Head of caudate nucleus (tissue), 42 donors: ENCODE results near the gene ALS2CL.

Experiments
- DNase-seq, 42 donors: peaks; one replicate each; pipeline versions ENCODE4 v3.0.0 to v3.0.0-alpha.2; 2020 to 2021; ENCODE audit warnings: mixed read lengths in 7 of 42
- intact Hi-C: fragments of 100-400 bp; cut with DNase I; formaldehyde crosslinking; loops from one replicate; pipeline ENCODE4 v1.15.0; 2022

The ALS2CL gene

GRCh38 chr3:46690798-46691197 is 2.7 kb downstream of the ALS2CL start:
- DNase-seq: no peak
- intact Hi-C loops: no loop called here

DNA sequence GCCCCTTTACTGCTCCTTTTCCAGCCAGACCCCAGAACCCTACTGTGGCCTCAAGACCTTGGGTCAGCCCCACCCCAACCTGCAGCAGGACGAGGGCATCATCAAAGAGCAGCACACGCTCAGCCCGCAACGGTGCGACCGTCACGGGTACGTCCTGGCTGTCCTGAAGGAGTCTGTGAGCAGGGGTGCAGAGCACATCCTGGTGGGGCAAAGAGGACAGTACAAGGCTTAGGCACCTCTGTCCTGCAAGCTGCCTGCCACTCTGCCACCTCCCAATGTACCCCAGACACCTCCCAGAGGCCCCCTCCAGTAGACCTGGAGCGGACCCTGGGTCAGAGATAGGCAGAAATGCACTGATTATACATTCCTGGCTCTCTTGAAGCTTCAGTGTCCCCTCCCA is 8.0 kb downstream of the ALS2CL start:
- DNase-seq: no peak
- intact Hi-C loops: no loop called here

GRCh38 chr3:46684891-46685290 is 8.6 kb downstream of the ALS2CL start:
- DNase-seq: no peak
- intact Hi-C loops: no loop called here

DNA sequence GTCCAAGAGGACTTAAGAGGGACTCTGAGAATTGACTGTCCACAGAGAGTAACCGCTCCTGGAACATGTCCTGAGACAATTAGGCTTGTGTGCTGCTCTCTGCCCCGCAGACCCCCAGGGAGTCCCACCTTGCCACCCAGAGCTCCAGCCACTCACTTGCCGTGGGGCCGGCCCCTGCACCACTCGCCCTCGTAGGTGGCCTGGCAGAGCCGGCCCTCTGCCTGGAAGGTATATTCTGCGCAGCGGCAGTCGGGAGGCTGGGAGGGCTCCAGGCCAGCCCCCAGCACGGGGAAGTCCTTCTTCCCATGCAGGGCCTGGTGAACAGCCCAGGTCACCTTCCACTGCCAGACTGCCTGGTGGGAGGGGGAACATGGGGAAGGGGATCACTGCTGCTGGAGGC is 10.5 kb downstream of the ALS2CL start:
- no peak for DNase-seq

GRCh38 chr3:46681856-46682540 is 11.5 kb downstream of the ALS2CL start:
- intact Hi-C loops: no loop called here
- no peak for DNase-seq

More for the DNA sequence above, 10.5 kb downstream of the ALS2CL start:
- intact Hi-C loops: no loop called here

GRCh38 chr3:46681387-46681786 is 12.1 kb downstream of the ALS2CL start:
- no peak for DNase-seq
- intact Hi-C loops: no loop called here

GRCh38 chr3:46680298-46680826 is 13.1 kb downstream of the ALS2CL start:
- DNase-seq: no peak
- intact Hi-C loops: no loop called here

DNA sequence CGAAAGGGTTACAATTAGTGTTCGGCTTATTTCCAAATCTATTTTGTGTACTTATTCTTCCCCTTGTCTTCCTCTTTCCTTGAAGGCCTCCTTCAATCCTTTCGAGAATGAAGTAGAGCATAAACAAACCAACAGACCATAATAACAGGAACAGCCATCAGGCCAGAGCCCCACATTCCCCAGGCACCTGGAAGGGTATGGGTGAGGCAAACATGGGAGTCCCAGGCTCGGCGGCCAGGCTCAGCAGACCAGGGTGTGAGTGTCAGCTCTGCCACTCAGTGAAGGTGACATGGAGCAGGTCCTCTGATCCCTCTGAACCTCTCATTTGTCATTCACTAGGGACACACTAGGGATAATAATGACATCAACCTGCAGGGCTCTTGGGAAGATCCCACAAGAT is 13.8 kb downstream of the ALS2CL start:
- intact Hi-C loops: no loop called here
- no peak for DNase-seq

DNA sequence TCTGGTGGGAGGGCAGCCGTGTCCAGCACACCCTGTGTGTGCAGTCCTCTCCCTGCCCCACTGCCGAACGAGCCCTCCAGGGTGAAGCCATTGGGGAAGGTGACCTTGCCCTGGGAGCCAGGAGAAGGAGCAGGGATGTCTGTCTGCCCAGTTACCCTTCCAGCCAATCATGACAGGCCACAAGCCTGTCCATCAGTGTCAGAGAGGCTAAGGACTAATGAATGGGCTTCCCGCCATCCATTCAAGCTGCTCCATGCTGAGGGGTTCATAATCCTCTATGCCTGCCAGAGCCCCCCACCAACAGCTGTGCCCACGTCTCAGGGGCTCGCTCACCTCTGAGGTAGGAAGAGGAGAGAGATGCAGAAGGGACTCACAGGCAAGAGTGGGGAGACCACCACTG is 15.2 kb downstream of the ALS2CL start:
- intact Hi-C loops: no loop called here
- DNase-seq: no peak

- DNase-seq: no peak
- intact Hi-C loops: no loop called here
These were observed 16.1 kb downstream of the ALS2CL start for GRCh38 chr3:46677411-46677726.

DNA sequence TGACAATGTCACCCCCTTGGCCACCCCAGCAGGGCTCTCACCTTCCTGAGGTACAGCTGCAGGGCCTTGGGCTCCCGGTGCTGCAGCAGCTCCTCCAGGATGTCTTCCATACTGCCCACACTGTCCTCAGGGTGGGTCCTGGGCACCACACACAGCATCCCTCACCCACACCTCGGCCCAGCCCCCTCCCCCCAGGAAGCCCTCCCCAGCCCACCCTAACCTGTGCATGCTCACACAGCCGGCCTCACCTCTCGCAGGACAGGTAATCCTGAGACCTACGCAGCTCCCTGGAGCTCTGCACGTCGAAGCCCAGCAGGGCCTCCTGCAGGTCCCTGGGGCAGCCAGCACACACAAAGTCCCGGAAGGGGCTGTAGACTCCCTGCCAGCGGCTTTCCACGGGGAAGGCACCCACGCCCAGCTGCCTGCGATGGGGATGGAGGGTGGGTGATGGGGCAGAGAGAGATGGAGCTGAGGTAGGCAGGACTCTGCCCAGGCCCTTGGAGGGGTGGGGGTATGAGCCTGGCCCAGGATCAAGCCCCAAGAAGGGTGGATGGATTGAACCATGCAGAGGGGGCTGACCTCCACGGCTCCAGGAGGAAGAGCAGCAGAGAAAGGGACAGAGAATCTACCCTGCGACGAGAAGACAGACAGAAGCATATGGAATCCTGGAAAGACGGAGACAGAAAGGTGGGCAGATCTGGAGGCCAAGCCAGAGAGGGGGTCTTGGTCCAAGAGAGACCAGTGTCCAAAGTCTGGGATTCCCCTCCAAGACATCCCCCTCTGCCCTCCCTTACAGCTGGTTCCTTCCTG is 16.7 kb downstream of the ALS2CL start:
- DNase-seq: no peak
- intact Hi-C loops: no loop called here

- intact Hi-C loops: no loop called here
- DNase-seq: peak in 18 of 42 donors; percentile 26 to 65 (median 45)
These were observed 17.5 kb downstream of the ALS2CL start for GRCh38 chr3:46675843-46676567.

- intact Hi-C loops: no loop called here
- peak in 1 of 42 donors; percentile 4 for DNase-seq
These were observed 18.1 kb downstream of the ALS2CL start for GRCh38 chr3:46675426-46675825.

DNA sequence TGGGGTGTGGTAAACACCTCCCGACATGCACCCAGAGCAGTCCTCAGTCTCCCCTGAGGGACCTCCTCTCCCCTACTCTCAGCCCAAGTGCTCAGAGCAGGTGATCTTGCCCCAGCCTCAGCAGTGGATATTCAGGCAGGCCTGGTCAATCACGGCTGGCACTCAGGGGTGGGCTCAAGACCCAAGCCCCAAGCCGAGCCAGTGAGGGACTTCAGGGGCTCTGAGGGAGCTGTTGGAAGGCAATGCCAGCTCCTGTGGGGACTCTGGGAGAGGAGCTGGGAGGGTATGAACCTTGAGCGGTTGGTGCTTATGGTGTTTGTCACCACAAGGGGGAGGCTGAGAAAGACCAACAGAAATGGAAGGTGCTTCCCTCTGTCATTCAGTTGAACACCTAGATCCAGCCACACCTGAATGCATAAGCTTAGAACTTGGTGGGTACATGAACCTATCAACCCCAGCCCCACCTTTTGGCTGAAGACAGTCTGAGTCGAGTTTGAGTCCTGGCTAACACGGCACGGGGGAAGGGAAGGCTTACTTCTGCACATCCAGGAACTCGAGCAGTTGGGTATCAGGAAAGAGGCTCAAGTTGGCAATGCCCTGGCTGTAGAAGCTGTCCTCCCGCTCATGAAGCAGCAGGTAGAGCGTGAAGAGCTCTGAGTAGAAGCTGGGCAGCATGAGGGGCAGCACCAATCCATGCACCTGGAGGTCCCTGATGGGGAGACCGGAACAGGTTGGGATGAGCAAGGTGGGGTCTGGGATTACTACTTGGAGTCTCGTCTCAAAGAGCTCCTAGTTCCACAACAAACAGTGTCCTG is 19.2 kb downstream of the ALS2CL start:
- intact Hi-C loops: no loop called here
- DNase-seq: peak in 3 of 42 donors; percentile 2 to 12 (median 8)

GRCh38 chr3:46673151-46674030 is 20.1 kb downstream of the ALS2CL start:
- DNase-seq: peak in 6 of 42 donors; percentile 0 to 23 (median 2)
- intact Hi-C loops: no loop called here

DNA sequence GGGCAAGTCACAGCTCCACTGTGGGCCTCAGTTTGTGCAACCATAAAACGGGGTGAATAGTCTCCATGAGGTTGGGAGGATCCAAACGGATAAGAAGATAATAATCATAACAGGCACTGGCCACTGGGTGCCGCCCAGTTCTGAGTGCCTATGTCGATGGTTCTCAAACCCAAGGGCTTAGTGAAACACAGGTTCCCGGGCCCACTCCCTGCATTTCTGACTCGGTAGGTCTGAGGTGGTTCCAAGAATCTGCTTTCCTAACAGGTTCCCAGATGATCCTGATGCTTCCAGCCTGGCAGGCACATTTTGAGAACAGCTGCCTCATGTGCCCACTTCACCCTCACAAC is 21.2 kb downstream of the ALS2CL start:
- intact Hi-C loops: no loop called here
- peak in 12 of 42 donors; percentile 0 to 40 (median 8) for DNase-seq

DNA sequence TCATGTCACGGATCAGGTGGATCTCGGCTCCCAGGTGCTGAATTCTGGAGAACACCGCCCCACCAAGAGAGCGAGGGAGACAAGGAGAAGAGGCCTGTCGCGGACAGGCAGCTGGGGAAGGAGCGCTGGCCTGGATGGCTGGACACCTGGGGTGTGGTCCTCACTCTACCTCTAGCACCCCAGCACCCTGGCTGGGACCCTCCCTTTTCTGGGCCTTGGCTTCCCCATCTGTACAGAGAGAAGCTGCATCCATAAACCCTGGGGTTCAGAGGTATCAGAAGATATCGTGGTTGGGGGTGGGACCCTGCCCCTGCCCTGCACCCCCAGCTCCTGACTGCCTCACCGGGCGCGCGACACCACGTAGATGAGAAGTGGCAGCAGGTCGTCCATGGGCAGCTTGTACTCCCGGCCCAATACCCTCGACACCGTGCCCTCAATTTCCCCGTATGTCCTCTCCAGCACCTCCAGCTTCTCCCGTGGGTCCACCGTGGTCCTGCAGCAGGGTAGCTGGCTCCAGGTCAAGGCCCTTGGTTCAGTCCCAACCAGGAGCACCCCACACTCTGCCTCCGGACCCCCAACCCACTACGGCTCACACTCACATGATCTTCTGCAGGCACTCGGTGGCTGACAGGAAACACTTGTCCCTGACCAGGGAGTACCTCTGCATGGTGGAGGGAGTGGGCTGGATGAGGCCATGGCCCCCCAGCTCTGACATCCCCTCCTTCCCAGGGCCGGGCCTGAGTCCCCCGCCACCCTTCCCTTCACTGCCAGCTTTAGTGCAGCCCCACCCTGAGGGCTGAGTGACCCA is 21.7 kb downstream of the ALS2CL start:
- DNase-seq: peak in 15 of 42 donors; percentile 2 to 42 (median 8)
- intact Hi-C loops: no loop called here
